Adipocyte (in vitro differentiated cells): ENCODE measurements around the gene SNAP29.

Experiments used
- DNase-seq: peaks from one replicate; pipeline ENCODE4 v3.0.0-alpha.2; 2015; ENCODE audit warnings: low read depth
- H3K27me3 ChIP-seq: replicated peaks from 2 replicates; pipeline ENCODE4 v1.7.0; 2013; ENCODE audit warnings: mild to moderate bottlenecking, low read length, moderate library complexity; ENCODE audit not compliant: control insufficient read depth, insufficient read depth
- H3K36me3 ChIP-seq: 2 replicates; pipeline ENCODE4 v1.7.0; 2013; ENCODE audit warnings: low read length, mild to moderate bottlenecking, moderate library complexity; ENCODE audit not compliant: control insufficient read depth, insufficient read depth, severe bottlenecking
- H3K4me1 ChIP-seq: 2 replicates; pipeline ENCODE4 v1.7.0; 2013; ENCODE audit warnings: mild to moderate bottlenecking, low read length, moderate library complexity; ENCODE audit not compliant: control insufficient read depth, insufficient read depth
- H3K4me3 ChIP-seq: 2 replicates; pipeline ENCODE4 v1.7.0; 2013; ENCODE audit warnings: mild to moderate bottlenecking, low read length, moderate library complexity
- H3K9ac ChIP-seq: 2 replicates; pipeline ENCODE4 v1.7.0; 2013; ENCODE audit warnings: mild to moderate bottlenecking, low read length, moderate library complexity
- H3K9me3 ChIP-seq: 2 replicates; pipeline ENCODE4 v1.7.0; 2013; ENCODE audit warnings: mild to moderate bottlenecking, low read length, moderate library complexity; ENCODE audit not compliant: control insufficient read depth

Gene SNAP29

GRCh38 chr22:20858615-20859416, at the start of gene SNAP29, which contains the start of gene PI4KA:
Gene SNAP29 (plus strand): TSS chr22:20859007. CDS start chr22:20859111, 104 bp downstream.
Gene PI4KA (minus strand): TSS chr22:20858811. CDS start chr22:20858725, 86 bp downstream.
- H3K27me3 ChIP-seq: no peaks in the 10 kb centered on the region
- peak within 1 kb of the TSS; percentile 93 for H3K9ac ChIP-seq
- no peaks in the 10 kb centered on the region for H3K36me3 ChIP-seq
- H3K4me1 ChIP-seq: peaks cover 33% of the 10 kb centered on the region
- H3K4me3 ChIP-seq: peak within 1 kb of the TSS; percentile 96
- H3K9me3 ChIP-seq: no peaks in the 10 kb centered on the region
- DNase-seq: peak; percentile 98

- no peaks in the 10 kb centered on the region for H3K9me3 ChIP-seq
- peaks cover 21% of the 10 kb centered on the region for H3K4me1 ChIP-seq
- no peak overlapping the region for H3K4me3 ChIP-seq
- no peak overlapping the region for H3K9ac ChIP-seq
- H3K27me3 ChIP-seq: no peaks in the 10 kb centered on the region
- no peak for DNase-seq
- H3K36me3 ChIP-seq: peaks cover 57% of the 10 kb centered on the region
Measured at GRCh38 chr22:20809538-20810185, 49.1 kb upstream of the SNAP29 start.

- no peaks in the 10 kb centered on the region for H3K9me3 ChIP-seq
- no peak for DNase-seq
- H3K9ac ChIP-seq: no peak overlapping the region
- peaks cover 21% of the 10 kb centered on the region for H3K4me1 ChIP-seq
- peaks cover 54% of the 10 kb centered on the region for H3K36me3 ChIP-seq
- H3K27me3 ChIP-seq: no peaks in the 10 kb centered on the region
- H3K4me3 ChIP-seq: no peak overlapping the region
Measured at GRCh38 chr22:20810645-20811044, 48.2 kb upstream of the SNAP29 start.

GRCh38 chr22:20811171-20811570, 47.6 kb upstream of the SNAP29 start:
- Histone ChIP-seq H3K36me3 (peaks cover 56% of the 10 kb centered on the region), H3K4me1 (peaks cover 16% of the 10 kb centered on the region), H3K27me3 (no peaks in the 10 kb centered on the region), H3K9ac (no peak overlapping the region), H3K9me3 (no peaks in the 10 kb centered on the region), H3K4me3 (no peak overlapping the region)
- no peak for DNase-seq

- Histone ChIP-seq H3K9me3 (no peaks in the 10 kb centered on the region), H3K4me1 (peaks cover 7% of the 10 kb centered on the region), H3K36me3 (peaks cover 62% of the 10 kb centered on the region), H3K9ac (no peak overlapping the region), H3K4me3 (no peak overlapping the region), H3K27me3 (no peaks in the 10 kb centered on the region)
- no peak for DNase-seq
Measured at GRCh38 chr22:20811971-20812660, 46.7 kb upstream of the SNAP29 start.

GRCh38 chr22:20813056-20813455, 45.8 kb upstream of the SNAP29 start:
- peaks cover 65% of the 10 kb centered on the region for H3K36me3 ChIP-seq
- DNase-seq: no peak
- no peaks in the 10 kb centered on the region for H3K4me1 ChIP-seq
- H3K9ac ChIP-seq: no peak overlapping the region
- H3K9me3 ChIP-seq: no peaks in the 10 kb centered on the region
- H3K4me3 ChIP-seq: no peak overlapping the region
- H3K27me3 ChIP-seq: no peaks in the 10 kb centered on the region

GRCh38 chr22:20814221-20814808, 44.5 kb upstream of the SNAP29 start:
- H3K4me1 ChIP-seq: no peaks in the 10 kb centered on the region
- no peak for DNase-seq
- peaks cover 75% of the 10 kb centered on the region for H3K36me3 ChIP-seq
- no peaks in the 10 kb centered on the region for H3K27me3 ChIP-seq
- H3K4me3 ChIP-seq: no peak overlapping the region
- no peaks in the 10 kb centered on the region for H3K9me3 ChIP-seq
- H3K9ac ChIP-seq: no peak overlapping the region

- H3K9me3 ChIP-seq: no peaks in the 10 kb centered on the region
- H3K36me3 ChIP-seq: peaks cover 76% of the 10 kb centered on the region
- H3K9ac ChIP-seq: no peak overlapping the region
- H3K4me1 ChIP-seq: no peaks in the 10 kb centered on the region
- H3K27me3 ChIP-seq: no peaks in the 10 kb centered on the region
- DNase-seq: no peak
- no peak overlapping the region for H3K4me3 ChIP-seq
Measured at GRCh38 chr22:20815477-20816050, 43.2 kb upstream of the SNAP29 start.

- H3K27me3 ChIP-seq: no peaks in the 10 kb centered on the region
- H3K9me3 ChIP-seq: no peaks in the 10 kb centered on the region
- H3K4me1 ChIP-seq: no peaks in the 10 kb centered on the region
- H3K9ac ChIP-seq: no peak overlapping the region
- DNase-seq: no peak
- no peak overlapping the region for H3K4me3 ChIP-seq
- H3K36me3 ChIP-seq: peaks cover 79% of the 10 kb centered on the region
Measured at GRCh38 chr22:20816559-20816958, 42.2 kb upstream of the SNAP29 start.

GRCh38 chr22:20818471-20818870, 40.3 kb upstream of the SNAP29 start:
- Histone ChIP-seq H3K27me3 (no peaks in the 10 kb centered on the region), H3K4me3 (no peak overlapping the region), H3K9me3 (no peaks in the 10 kb centered on the region), H3K36me3 (peaks cover 73% of the 10 kb centered on the region), H3K9ac (no peak overlapping the region), H3K4me1 (no peaks in the 10 kb centered on the region)
- no peak for DNase-seq
